Dermis blood vessel endothelial cell (primary cell): ENCODE results near the gene PDZD4. TPM values are rescaled to one million over a fixed set of nuclear protein-coding genes. Genes with fewer than 3 reads are reported as not detected.
A peak's percentile ranks its signal among the peaks of the same experiment; 100 is the strongest.

Source experiments
- DNase-seq: peaks from one replicate; pipeline ENCODE4 v3.0.0; 2010
- total RNA-seq: library from RNA; depleted of rRNA; stranded (reverse); fragments of >200 nt; gene quantifications from 2 replicates; pipeline ENCODE4 v1.2.3, GENCODE V29; 2014

Gene PDZD4, protein sequence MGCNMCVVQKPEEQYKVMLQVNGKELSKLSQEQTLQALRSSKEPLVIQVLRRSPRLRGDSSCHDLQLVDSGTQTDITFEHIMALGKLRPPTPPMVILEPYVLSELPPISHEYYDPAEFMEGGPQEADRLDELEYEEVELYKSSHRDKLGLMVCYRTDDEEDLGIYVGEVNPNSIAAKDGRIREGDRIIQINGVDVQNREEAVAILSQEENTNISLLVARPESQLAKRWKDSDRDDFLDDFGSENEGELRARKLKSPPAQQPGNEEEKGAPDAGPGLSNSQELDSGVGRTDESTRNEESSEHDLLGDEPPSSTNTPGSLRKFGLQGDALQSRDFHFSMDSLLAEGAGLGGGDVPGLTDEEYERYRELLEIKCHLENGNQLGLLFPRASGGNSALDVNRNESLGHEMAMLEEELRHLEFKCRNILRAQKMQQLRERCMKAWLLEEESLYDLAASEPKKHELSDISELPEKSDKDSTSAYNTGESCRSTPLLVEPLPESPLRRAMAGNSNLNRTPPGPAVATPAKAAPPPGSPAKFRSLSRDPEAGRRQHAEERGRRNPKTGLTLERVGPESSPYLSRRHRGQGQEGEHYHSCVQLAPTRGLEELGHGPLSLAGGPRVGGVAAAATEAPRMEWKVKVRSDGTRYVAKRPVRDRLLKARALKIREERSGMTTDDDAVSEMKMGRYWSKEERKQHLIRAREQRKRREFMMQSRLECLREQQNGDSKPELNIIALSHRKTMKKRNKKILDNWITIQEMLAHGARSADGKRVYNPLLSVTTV
- total RNA-seq = 0.23 and 0.68 TPM in 2 replicates

DNA sequence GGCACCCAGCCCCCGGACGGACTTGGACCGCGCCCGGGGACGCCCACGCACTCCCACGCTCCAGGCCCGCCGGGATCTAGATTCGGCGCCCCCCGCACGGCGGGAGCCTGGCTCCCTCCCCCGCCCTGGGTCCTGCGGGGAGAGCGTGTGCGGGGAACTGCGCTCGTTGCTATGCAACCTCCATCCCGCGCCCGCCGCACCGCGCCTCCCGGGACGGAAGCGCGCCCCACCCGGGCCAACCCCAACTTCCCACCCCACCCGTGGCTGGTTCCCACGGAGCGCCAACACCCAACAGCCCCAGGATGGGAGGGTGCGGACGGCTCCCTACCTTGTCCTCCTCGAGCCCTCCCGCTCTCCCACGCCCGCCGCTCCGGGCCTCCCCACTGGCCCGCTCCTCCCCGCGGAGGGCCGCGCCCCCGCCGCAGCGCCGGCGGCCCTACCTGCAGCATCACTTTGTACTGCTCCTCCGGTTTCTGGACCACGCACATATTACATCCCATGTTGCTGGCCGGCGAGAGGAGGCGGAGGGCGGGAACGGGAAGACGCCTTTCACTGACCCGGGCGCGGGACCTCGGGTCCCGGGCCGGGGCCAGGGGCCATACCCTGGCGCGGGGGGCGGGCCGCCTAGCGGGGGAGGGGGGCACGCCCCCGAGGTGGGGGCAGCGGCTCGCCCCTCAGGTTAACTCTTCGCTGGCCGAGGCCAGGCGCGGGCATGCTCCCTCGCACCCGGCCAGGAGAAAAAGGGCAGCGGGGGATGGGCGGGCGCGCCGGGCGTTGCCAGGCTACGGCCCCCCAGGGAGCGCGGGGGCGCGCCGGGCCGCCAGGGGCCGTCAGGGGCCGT lies at the start of gene PDZD4:
PDZD4 (minus strand) TSS at position 746 of the 841 bp plus-strand sequence; CDS start at position 500, 246 bp downstream.
- DNase-seq = no peak

DNA sequence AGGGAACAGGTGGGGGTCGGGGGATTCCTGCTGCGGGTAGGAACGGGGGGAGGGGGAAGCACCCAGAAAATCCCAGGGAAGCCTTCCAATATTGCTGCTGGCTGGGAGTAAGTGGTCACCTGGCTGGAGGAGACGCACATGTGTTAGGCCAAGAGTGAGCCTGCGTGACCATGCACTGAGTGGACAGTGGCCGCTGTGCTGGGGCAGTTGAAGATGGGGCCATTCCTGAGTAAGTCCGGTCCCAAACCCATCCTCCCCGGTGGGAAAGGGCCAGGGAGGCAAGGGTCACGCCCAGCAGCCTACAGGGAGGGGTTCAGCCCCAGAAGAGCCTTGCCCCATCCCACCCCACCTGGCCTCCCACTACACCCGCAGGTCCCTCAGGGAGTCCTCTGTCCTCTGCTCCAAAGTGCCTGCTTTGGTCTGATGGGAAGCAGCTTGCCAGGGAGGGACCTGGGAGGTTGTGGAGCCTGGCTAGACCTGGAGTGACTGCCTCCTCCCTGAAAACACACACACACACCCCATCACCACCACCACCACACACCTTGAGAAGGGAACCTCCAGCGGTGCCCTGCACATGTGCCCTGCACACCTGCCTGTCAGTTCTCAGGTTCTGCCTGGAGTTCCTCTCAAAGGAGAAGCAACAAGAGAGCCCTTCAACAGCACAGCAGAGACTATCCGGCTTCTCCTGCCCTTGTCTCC lies 49.5 kb upstream of the PDZD4 start:
- DNase-seq = no peak

DNA sequence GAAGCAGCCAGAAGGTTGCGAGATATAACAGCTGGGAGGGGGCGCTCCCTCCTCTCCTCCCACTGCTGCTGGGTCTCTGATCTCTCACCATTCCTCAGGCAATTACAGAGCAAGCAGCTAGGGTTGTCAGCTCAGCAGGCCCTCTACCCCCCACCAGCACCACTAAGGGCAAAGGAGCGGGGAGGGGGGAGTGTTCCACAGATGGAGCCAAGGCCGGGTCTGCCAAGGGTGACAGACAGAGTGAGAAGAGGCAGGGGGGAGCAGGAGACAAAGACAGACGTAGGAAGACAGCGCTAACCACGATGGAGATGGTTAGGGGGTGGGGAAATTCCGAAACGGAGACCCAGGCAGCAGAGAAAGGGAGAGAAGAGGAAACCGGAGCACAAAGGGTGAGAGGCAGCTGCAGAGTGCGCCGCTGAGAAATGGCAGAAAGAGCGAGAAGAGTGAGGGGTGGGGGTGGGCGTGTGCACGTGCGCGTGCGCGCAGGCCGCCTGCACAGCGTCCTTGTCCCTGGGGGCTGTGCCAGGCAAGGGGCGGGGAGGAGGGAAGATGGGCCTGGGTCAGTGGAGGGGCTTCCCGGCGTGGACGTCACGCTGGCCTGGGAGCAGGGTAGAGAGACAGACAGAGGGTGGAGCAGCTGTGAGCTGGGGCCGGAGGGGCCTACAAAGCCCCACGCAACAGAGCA lies 48.8 kb upstream of the PDZD4 start:
- DNase-seq = no peak

DNA sequence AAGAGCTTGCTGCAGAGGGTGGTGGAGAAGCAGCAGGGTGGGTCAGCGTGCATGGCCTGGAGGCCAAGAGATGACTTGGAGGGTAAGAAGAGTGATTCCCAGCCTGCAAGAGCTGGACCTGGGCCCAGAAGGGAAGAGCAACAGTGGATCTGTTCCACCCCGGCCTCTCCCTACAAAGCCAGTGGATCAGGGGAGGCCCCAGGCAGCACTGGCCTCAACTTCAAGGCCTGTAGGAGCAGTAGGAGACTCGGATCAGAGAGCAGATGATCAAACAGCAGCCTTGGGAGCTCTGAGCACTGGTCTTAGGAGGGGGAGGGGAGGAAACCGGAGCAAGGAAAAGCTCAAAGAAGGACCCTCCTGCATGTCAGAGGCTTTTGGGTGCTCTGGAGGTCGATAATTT lies 48.0 kb upstream of the PDZD4 start:
- no peak for DNase-seq

DNA sequence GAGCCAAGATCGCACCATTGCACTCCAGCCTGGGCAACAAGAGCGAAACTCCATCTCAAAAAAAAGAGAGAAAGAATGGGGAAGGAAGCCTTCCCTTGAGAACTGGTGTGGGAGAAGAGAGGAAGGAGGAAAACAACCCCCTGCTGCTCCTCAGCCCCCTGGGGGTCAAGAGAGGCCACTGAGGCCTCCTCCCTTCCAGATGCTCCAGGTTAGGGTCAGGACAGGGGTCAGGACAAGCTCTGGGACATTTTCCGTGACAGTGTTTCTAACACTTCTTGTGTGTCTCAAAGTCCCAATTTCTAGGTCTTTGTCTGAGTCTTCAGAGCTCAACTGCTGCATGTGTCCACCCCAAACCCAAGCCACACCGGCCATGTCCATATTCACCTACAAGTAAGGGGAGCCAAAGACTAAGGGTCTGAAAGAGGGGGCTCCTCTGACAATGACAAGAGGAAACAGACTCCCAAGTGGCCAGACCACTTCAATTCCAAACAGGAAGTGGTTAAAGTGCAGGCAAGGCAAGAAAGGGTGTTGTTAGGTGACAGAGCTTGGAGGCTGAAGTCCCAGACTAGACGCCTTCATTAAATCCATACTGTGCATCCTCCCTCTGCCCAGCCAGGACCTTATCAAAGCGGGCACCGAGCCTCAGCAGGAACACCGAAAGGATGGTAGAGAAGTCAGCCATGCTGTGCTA lies 47.4 kb upstream of the PDZD4 start:
- DNase-seq = no peak

DNA sequence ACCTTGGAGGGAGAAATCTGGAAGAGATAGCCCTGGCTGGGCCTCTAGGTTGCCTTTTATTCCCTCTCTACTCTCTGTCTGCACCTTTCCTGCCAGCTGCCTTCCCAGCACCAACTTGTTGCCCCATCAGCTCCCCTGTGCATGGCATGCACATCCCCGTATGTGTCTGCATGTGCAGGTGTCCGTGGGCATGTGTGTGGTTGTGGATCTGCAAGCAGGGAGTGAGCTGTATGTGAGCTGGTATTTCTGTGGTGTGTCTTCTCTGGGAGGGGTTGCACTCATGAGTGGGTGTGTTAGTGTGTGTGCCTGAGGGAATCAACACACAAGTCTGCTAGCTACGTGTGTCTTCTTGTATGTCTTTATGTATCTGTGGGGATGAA lies 45.8 kb upstream of the PDZD4 start:
- no peak for DNase-seq

DNA sequence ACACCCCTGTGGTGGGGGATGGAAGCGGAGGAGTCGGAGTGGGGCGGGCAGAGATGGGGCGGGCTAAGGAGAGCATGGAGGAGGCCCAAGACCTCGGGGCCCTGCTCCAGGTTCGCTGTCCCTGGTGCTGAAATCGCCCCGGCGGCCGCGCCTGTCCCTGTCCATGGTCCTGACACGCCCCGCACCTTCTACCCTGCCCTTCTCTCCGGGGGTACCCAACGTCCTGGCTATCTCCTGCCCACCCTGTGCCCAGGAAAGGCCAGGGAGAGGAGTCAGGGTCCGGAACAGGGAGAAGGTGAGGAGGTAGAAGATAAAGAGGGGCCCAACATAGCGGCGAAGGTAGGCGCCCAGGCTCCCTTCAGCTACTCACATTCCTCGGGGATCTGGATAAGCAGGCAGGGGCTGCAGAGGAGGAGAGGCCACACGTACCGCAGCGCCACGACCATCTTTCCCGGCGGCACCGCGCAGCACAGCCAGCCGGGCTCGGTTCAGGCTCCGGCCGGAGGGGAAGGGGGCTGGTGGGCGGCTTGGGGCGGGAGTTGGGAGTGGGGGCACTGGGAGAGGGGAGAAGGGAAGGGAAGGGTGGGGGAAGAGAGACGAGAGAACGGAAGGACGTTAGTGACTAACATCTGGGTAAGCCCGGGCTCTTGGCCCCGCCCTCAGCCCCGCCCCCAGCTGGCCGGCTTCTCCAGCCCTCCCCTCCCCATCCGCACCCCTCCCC lies 45.2 kb upstream of the PDZD4 start:
- peak; percentile 50 for DNase-seq

DNA sequence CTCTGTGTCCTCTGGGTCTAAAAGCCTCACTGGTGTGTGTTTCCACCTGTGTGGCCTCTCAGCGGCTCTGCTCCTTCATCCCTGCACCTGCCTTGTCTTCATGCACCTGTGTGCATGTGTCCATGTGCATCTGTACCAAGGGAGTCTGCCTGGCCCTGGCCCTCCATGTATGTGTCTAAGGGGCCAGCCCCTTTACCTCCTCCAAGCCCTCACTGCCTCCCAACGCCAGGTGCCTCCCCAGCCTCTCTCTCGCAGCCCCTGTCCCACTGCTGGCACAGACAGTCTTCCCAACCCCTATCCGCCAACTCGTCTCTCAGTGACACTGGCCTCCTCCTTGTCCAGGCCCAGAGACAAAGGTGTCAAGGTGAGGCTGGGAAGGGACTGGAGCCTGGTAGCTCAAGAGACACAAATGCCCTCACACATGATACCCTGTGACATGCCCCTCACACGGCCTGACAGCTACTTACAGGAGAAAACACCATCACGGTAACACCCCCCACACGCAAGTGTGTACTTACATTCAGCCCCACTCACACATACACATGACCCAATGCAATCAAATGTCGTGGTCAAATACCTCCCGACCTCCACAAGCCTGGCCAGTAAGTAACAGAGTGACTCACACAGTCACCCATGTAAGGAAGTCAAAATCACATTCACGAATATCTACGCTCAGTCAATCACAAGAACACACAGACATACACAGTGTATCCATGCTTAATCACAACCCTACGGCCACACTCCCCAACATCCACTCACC lies 44.2 kb upstream of the PDZD4 start:
- no peak for DNase-seq

DNA sequence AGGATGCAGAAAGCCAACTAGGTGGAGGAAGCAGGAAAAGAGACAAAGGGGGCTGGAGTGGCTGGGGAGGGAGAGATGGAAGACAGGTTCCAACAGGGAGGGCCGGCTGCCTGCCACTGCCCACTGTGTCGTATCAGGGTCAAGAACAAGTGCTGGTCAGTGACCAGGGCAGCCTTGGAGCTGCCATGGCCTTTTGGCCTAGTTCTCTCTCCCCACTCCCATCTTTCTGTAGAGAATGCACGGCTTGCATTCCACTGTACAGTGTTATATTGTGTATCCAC lies 43.7 kb upstream of the PDZD4 start:
- DNase-seq = no peak

DNA sequence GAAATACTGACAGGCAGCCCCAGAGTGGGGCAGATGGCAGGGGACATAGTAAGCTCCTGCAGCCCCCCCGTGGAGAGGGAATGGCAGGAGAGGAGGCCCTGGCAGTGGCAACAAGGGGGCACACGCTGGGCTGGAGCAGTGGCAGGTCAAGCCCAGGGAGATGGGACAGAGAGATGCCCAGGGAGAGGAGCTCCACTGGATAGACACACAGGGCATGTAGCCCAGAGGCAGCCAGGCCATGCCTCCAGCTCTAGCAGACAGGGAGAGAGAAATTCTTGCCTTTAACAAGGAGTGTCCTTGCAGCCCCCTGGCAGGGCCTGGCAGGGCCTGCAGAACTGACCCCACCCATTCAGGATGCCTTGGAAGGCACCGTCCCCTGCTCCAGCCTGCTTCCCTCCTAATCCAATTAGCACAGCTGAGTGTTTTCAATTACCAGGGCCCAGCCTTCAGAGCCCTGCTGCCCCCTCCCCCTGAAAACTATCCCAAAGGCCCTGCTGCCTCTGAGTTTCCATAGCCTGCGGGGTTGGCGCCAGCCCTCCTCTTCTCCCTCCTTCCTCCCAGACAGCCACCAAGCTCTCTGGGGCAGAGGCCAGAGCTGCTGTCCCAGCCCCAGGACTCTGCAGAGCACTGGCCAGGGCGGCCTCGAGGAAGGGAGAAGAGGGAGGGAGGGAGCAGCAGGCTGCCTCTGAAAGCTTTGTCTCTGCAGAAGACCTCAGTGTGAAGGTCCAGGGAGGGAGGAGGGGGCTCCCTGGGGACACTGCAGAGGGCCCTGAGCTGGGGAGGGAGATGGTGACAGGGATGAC lies 43.1 kb upstream of the PDZD4 start:
- no peak for DNase-seq

DNA sequence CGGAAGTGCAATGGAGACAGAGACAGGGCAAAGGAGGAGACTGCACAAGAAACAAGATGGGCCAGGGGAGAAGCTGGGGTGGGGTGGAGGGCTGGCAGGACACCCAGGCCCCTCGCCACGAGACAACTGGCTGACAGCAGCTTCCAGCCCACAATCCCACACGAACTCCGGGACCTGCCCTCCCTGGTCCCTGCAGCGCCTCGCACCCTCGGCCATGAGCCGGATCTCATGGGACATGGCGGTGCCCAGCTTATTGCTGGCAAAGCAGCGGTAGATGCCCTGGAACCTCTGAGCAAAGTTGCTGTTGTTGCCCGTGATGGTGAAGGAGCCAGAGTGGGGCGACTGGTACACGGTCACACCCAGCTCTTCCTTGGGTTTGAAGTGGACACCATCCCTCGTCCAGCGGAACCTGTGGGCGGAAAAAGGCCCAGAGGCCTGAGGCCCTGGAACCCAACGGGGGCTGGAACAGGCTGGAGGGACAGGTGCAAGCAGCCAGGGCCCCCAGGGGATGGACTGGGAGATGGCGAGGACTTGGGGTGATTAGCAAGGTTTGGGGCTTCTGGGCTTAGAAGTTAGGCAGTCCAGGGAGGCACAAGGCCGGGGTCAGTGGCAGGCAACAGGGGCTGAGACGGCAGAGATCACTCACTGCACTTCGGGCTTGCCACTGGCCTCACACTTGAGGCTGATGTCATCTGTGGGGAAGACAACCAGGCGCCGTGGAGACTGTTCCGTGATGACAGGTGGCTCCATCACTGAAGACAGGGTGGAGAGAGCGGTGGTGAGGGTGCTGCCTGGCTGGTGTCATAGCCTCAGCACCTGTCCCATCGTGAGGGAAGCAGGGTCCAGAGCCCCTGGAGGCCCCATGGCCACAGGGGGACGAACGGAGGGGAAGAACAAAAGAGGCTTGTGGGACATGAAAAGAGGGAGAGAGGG lies 41.9 kb upstream of the PDZD4 start:
- DNase-seq = no peak

DNA sequence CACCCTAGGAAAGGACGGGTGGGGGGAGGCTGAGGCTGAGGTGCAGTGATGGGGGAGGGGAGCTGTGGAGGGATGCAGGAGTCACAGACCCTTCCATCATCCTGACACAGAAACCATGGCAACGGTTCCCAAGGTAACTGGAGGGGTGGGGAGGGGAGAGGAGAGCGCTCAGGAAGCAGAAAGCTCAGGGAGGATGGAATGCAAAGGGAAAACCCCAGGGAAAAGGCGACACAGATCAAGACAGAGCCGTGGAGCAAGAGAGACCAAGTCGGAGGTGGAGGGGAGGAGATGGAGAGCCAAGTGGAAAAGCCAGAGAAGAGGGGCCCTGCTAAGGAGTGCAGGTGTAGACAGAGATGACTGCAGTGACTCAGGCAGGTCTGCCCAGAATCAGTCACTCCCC lies 41.1 kb upstream of the PDZD4 start:
- no peak for DNase-seq

DNA sequence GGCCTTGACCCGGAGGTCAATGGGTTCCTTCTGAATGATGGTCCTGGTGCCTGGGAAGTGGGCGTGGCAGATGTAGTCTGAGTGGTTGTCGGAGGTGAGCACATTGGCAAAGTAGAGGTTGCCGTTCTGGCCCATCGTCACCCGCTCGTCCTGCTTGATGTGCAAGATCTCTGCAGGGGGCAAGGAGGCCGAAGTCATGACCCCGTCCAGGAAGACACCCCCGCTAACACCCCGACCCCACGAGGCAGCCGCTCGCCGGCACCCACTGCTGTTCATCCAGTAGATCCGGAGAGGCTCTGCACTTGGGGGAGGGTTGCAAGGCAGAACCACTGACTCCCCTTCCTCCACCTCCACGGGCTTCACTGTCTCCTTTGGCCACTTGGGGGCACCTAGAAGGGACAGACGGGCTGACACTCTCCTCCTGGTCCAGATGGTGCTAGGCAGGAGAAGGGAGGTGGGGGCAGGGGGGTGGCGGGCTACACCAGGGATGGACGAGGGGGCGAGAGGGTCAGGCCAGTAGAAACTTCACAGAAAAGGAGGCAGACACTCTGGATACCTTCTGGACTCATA lies 40.5 kb upstream of the PDZD4 start:
- DNase-seq = peak; percentile 3

DNA sequence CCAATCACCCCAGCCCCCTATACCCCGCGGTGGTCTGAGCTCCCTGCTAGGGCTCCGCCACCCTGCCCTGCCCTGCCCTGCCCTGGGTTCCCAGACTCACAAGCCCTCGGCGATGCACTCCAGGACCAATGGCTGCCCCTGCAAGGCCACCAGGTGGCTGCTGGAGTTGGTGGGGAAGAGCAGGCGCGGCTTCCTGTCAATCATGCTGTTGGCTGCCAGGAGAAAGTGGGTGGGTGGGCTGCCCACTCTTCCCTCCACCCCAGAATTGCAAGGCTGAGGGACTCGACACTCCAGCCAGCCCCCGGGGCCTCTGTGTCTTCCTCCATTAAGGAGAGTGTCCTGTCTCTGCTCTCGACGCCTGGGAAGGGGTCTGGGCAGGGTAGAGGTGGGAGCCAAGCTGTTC lies 39.9 kb upstream of the PDZD4 start:
- no peak for DNase-seq

DNA sequence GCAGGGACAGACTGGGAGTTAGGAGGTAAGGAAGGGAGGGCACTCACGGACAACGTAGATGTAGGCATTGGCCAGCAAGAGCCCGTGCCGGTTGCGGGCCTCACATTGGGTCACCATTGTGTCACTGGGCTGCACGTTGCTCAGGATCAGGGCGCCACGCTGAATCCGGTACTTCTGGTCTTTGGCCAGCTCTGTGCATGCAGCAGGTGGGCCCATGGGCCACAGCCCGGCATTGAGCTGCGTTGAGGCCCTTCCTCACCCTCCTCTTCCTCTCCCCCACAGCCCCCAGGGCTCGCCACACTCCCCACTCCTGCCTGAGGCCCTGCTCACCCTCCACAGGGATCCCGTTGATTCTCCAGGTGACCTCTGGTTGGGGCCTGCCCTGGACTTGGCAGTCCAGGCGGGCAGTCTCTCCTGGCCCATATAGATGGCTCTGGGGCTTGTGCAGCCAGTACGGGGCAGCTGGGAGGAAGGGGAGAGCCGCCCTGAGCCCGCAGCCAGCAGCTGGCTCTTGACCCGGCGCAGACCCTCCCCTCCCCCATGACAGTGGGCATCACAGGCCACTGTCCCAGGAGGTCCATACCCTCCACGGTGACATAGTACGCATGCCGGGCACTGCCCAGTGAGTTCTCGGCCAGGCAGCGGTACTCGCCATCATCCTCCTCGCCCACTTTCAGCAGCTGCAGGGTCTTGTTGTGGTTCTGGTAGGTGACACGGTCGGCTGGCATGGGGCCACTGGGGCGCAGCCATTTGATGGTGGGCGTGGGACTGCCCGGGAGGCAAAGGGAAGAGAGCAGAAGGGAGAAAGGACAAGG lies 39.3 kb upstream of the PDZD4 start:
- no peak for DNase-seq

DNA sequence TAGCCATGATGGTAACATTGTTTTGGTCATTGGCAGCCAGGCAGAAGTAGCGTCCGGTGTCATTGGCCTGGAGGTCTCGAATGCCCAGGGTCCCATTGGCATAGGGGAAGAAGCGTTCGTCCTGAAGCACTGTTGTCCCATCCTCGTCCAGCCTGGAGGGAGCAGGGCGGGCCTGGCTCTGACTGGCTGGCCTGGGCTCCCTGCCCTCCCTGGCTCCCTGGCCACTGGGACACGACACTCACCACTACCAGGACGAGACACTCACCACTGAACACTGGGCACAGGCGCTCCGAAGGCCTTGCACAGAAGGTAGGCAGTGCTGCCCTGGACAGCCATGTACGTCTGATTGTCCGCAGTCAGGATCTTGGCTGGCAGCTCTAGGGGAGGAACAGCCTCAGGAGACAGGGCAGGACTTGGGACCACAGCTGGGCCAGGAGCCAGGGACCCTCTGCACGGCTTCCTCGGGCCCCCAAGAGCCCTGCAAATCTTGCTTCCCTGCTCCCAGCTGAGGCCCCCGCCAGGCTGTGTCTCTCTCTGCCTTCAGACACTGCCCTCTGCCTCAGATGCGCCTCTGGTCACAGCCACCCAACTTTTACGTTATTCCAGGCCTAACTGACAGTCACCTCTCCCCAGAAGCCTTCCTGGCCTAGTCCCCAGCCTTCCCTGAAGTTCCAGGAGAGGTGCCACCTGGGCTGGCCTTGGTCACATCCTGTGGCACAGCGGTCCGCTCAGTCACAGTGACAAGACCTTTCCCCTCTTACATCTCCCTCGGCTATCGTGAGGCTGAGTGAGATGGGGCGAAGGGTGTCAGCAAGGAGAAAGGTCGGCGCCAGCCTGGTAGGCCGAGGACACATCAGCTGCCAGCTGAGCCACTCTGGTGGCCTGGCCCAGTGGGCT lies 38.5 kb upstream of the PDZD4 start:
- no peak for DNase-seq
